Measurements from ENCODE around the gene C4orf36. TPM values are rescaled to one million over a fixed set of nuclear protein-coding genes. Genes with fewer than 3 reads are reported as not detected.
A peak's percentile ranks its signal among the peaks of the same experiment; 100 is the strongest.

The C4orf36 gene
- total RNA-seq, 4 donors from 2014 or later: 2.3 to 5.3 (median 3.5) TPM; not detected in 1

DNA sequence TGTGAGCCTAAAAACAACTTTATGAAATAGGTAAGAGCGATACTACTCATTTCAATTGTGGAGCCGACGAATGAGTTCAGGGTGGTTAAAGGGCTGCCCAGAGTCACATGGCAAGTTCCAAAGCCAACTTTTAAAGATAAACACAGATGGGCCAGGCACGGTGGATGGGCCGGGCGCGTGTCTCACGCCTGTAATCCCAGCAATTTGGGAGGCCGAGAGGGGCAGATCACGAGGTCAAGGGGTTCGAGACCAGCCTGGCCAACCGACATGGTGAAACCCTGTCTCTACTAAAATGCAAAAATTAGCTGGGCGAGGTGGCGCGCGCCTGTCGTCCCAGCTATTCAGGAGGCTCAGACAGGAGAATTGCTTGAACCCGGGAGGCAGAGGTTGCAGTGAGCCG lies 914 bp upstream of the C4orf36 start:
- Histone ChIP-seq H3K9me3 (no peaks in the 10 kb centered on the region), H3K27me3 (no peaks in the 10 kb centered on the region), H3K36me3 (no peaks in the 10 kb centered on the region), H3K4me3 (replicated peaks in 1 of 3) (no peak overlapping the region), H3K4me1 (no peaks in the 10 kb centered on the region), H3K27ac (no peak overlapping the region)
- DNase-seq: no peak
- TF ChIP-seq POLR2A (IDR thresholded peaks at IDR 0.05): no peak
- TF ChIP-seq, protein P1, sequence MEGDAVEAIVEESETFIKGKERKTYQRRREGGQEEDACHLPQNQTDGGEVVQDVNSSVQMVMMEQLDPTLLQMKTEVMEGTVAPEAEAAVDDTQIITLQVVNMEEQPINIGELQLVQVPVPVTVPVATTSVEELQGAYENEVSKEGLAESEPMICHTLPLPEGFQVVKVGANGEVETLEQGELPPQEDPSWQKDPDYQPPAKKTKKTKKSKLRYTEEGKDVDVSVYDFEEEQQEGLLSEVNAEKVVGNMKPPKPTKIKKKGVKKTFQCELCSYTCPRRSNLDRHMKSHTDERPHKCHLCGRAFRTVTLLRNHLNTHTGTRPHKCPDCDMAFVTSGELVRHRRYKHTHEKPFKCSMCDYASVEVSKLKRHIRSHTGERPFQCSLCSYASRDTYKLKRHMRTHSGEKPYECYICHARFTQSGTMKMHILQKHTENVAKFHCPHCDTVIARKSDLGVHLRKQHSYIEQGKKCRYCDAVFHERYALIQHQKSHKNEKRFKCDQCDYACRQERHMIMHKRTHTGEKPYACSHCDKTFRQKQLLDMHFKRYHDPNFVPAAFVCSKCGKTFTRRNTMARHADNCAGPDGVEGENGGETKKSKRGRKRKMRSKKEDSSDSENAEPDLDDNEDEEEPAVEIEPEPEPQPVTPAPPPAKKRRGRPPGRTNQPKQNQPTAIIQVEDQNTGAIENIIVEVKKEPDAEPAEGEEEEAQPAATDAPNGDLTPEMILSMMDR (IDR thresholded peaks at IDR 0.05): no peak
- 92 to 93% methylated on average over 19 of the region's 19 CpGs for WGBS, 2 donors
- intact Hi-C loops (cut with DNase I): no loop called here

DNA sequence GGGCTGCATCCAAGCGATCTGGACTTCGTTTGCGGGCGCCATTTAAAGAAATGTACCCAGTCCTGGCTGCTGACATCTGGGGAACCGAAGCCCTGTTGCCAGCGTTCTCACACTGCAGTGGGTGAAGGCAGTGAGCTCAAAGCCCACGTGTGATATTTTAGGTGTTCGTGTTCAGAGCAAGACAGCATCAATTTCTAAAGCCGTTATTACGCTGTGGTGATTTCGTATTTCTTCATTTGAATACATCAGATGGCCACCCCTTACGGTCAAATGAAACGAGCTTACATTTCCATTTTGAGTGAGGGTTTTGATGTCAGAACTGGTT lies 376 bp upstream of the C4orf36 start:
- no peaks in the 10 kb centered on the region for H3K36me3 ChIP-seq
- H3K9me3 ChIP-seq: no peaks in the 10 kb centered on the region
- H3K27ac ChIP-seq: peak overlapping the region; percentile 80 to 91 (median 87)
- no peak for TF ChIP-seq POLR2A (IDR thresholded peaks at IDR 0.05)
- TF ChIP-seq, protein P1 (IDR thresholded peaks at IDR 0.05): no peak
- H3K27me3 ChIP-seq: no peaks in the 10 kb centered on the region
- H3K4me1 ChIP-seq: no peaks in the 10 kb centered on the region
- intact Hi-C loops (cut with DNase I): no loop called here
- no peak for DNase-seq
- peak overlapping the region; percentile 18 to 94 (median 79) for H3K4me3 ChIP-seq (replicated peaks in 1 of 3)
- 6 to 7% methylated on average over 11 to 12 of the region's 13 CpGs for WGBS, 2 donors

DNA sequence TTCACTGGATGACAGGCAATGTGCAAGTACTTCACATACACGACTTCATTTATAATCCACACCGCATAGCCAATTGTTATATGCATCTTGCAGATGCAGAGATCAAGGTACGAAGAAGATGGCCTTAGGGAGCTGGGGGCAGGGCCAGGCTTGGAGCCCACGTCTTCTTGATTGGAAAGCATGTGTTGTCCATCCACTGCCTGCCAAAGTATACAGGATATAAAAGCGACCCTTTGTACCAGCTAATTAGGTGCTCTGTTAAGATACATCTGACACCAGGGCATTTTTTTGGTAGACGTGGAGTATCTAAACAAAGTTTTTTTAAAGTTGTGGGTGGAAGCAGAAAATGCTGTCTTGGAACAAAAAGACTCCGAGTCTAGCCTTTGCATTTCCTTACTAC lies 1.4 kb downstream of the C4orf36 start:
- no peak for DNase-seq
- Histone ChIP-seq H3K4me1 (no peaks in the 10 kb centered on the region), H3K4me3 (replicated peaks in 1 of 3) (no peak overlapping the region), H3K36me3 (no peaks in the 10 kb centered on the region), H3K27me3 (no peaks in the 10 kb centered on the region), H3K9me3 (no peaks in the 10 kb centered on the region), H3K27ac (no peak overlapping the region)
- 70 to 74% methylated on average over 7 of the region's 7 CpGs for WGBS, 2 donors
- intact Hi-C loops (cut with DNase I): no loop called here
- TF ChIP-seq POLR2A (IDR thresholded peaks at IDR 0.05): no peak
- TF ChIP-seq, protein P1 (IDR thresholded peaks at IDR 0.05): no peak

DNA sequence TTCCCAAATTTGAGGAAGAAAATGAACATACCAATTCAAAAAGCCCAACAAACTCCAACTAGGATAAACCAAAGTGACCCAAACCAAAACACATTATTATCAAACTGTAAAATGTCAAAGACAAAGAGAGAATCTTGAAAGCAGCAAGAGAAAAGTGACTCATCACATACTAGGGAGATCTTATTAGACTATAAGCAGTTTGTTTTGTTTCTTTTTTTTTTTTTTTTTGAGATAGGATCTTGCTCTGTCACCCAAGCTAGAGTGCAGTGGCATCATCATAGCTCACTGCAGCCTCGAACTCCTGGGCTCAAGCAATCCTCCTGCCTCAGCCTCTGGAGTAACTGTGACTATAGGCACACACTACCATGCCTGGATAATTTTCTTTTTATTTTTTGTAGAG lies 12.6 kb downstream of the C4orf36 start:
- WGBS, 2 donors: 77 to 83% methylated on average over 1 of the region's 1 CpG
- no peak overlapping the region for H3K27ac ChIP-seq
- TF ChIP-seq, protein P1 (IDR thresholded peaks at IDR 0.05): no peak
- no peak for TF ChIP-seq POLR2A (IDR thresholded peaks at IDR 0.05)
- intact Hi-C loops (cut with DNase I): no loop called here
- H3K27me3 ChIP-seq: no peaks in the 10 kb centered on the region
- no peaks in the 10 kb centered on the region for H3K9me3 ChIP-seq
- H3K36me3 ChIP-seq: no peaks in the 10 kb centered on the region
- DNase-seq: no peak
- no peaks in the 10 kb centered on the region for H3K4me1 ChIP-seq
- no peak overlapping the region for H3K4me3 ChIP-seq (replicated peaks in 1 of 3)

DNA sequence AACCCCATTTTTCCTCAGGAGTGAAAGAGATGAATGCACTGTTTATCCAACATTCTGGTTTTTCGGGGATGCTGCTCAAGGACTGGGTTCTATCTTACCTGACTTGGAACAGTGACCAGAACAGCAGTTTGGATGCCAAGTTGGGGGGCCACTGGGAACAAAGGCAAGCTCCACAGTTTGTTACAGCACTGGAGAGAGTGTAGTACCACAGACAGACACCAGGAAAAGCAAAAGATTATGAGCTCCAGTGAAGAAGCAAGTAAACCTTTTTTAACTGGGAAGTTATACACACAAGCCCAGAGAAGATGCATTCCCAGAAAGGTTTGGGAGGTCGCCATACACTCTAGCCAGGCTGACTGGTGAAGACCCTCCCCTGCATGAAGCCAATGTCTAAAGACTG lies 13.6 kb downstream of the C4orf36 start:
- Histone ChIP-seq H3K9me3 (no peaks in the 10 kb centered on the region), H3K27ac (no peak overlapping the region), H3K4me3 (replicated peaks in 1 of 3) (no peak overlapping the region), H3K27me3 (no peaks in the 10 kb centered on the region), H3K36me3 (no peaks in the 10 kb centered on the region), H3K4me1 (no peaks in the 10 kb centered on the region)
- no peak for DNase-seq
- TF ChIP-seq POLR2A (IDR thresholded peaks at IDR 0.05): no peak
- TF ChIP-seq, protein P1 (IDR thresholded peaks at IDR 0.05): no peak
- 91 to 98% methylated on average over 2 of the region's 2 CpGs for WGBS, 2 donors
- intact Hi-C loops (cut with DNase I): no loop called here
